Smooth muscle cell (in vitro differentiated cells): ENCODE results near the gene ZC3H13. TPM values are rescaled to one million over a fixed set of nuclear protein-coding genes. Genes with fewer than 3 reads are reported as not detected.

Experiments used
- DNase-seq: peaks from one replicate; lab custom pipeline; 2025; ENCODE audit not compliant: unreplicated experiment; lab: John Stamatoyannopoulos, UW
- H2AFZ ChIP-seq: fragments of 200-600 bp; sonication (generic); 2 replicates; pipeline ENCODE4 v1.6.0; 2016; ENCODE audit warnings: antibody characterized with exemption, low read depth, mild to moderate bottlenecking
- H3F3A ChIP-seq: fragments of 200-600 bp; sonication (generic); 2 replicates; pipeline ENCODE4 v1.6.0; 2017; ENCODE audit warnings: antibody characterized with exemption, low read depth
- H3K27ac ChIP-seq: fragments of 200-600 bp; sonication (generic); 2 replicates; pipeline ENCODE4 v1.5.1; 2016; ENCODE audit warnings: low read depth, mild to moderate bottlenecking
- H3K27me3 ChIP-seq: fragments of 200-600 bp; sonication (generic); 2 replicates; pipeline ENCODE4 v1.6.1; 2016; ENCODE audit warnings: low read depth, mild to moderate bottlenecking
- H3K36me3 ChIP-seq: fragments of 200-600 bp; sonication (generic); 2 replicates; pipeline ENCODE4 v1.5.1; 2016; ENCODE audit warnings: low read depth
- H3K4me1 ChIP-seq: fragments of 200-600 bp; sonication (generic); 2 replicates; pipeline ENCODE4 v1.5.1; 2016; ENCODE audit warnings: low read depth
- H3K4me2 ChIP-seq: fragments of 200-600 bp; sonication (generic); 2 replicates; pipeline ENCODE4 v1.6.0; 2016; ENCODE audit warnings: mild to moderate bottlenecking
- H3K4me3 ChIP-seq: fragments of 200-600 bp; sonication (generic); 2 replicates; pipeline ENCODE4 v1.5.1; 2016; ENCODE audit warnings: mild to moderate bottlenecking
- H3K79me2 ChIP-seq: fragments of 200-600 bp; sonication (generic); 2 replicates; pipeline ENCODE4 v1.6.0; 2016; ENCODE audit warnings: low read depth, mild to moderate bottlenecking
- H3K9ac ChIP-seq: fragments of 200-600 bp; sonication (generic); 2 replicates; pipeline ENCODE4 v1.6.0; 2016; ENCODE audit warnings: low read depth
- H3K9me3 ChIP-seq: fragments of 200-600 bp; sonication (generic); replicated peaks from 2 replicates; pipeline ENCODE4 v1.5.1; 2016; ENCODE audit warnings: low read depth
- H4K20me1 ChIP-seq: fragments of 200-600 bp; sonication (generic); 2 replicates; pipeline ENCODE4 v1.6.0; 2016; ENCODE audit warnings: low read depth
- WGBS: methylation state at CpG from one replicate; pipeline ENCODE4 v1.1.7; 2016; ENCODE audit warnings: low lambda C conversion rate; 5-methylcytosine and 5-hydroxymethylcytosine counted together
- polyA plus RNA-seq: library from polyadenylated mRNA; unstranded; fragments of >200 nt; fragmentation: Nextera tagmentation; extraction: Ambion mirVana; gene quantifications from 2 replicates; pipeline ENCODE4 v1.2.1, GENCODE V29; 2016
- total RNA-seq: library from RNA; depleted of rRNA; stranded (reverse); fragments of >200 nt; gene quantifications from 2 replicates; pipeline ENCODE4 v1.2.3, GENCODE V29; 2014
- TF ChIP-seq, protein P1 (sequence below): fragments of 200-600 bp; sonication (generic); IDR thresholded peaks from 2 replicates; pipeline ENCODE4 v1.5.1; 2017; ENCODE audit warnings: borderline replicate concordance, mild to moderate bottlenecking, antibody characterized with exemption; ENCODE audit not compliant: insufficient read depth, poor library complexity, severe bottlenecking

ZC3H13 gene
- total and polyA plus RNA-seq, 2 experiments from 2014 or later, result 20.4 to 37.7 TPM

DNA sequence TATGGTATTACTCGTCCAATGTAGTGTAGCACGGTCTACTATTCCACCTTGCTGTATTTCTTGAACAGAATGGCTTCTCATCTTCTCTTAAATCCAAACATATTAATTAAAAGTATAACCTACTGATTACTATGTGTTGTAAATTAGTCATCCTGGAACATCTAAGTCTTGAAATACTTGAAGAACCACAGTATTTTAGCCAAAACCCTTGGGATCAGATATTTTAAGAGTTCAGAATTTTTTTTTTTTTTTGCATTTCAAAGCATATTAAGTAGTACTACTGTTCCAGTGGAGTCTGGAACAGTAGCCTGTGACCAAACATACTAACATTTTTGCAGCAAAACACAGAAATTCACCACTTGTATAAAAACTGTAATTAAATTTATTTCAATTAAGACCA lies 30.1 kb downstream of the ZC3H13 start:
- DNase-seq, result no peak
- WGBS, result 96% methylated on average over 2 of the region's 2 CpGs
- peaks cover 24% of the 10 kb centered on the region for H3K79me2 ChIP-seq

DNA sequence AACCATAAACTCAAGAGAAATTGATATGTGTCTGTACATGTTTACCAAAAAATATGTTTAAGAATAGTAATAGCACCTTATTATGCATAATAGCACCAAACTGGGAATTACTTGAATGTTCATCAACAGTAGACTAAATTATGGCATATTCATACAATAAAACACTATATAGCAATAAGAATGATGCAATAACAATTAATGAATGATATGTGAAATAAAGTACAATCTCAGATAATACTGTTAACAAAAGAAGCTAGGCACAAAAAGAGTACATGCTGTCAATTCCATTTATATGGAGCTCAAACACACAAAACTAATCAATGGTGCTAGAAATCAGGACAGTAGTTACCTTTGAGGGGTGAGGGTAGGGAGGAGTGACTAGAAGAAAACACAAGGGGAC lies 36.3 kb downstream of the ZC3H13 start:
- TF ChIP-seq, protein P1, sequence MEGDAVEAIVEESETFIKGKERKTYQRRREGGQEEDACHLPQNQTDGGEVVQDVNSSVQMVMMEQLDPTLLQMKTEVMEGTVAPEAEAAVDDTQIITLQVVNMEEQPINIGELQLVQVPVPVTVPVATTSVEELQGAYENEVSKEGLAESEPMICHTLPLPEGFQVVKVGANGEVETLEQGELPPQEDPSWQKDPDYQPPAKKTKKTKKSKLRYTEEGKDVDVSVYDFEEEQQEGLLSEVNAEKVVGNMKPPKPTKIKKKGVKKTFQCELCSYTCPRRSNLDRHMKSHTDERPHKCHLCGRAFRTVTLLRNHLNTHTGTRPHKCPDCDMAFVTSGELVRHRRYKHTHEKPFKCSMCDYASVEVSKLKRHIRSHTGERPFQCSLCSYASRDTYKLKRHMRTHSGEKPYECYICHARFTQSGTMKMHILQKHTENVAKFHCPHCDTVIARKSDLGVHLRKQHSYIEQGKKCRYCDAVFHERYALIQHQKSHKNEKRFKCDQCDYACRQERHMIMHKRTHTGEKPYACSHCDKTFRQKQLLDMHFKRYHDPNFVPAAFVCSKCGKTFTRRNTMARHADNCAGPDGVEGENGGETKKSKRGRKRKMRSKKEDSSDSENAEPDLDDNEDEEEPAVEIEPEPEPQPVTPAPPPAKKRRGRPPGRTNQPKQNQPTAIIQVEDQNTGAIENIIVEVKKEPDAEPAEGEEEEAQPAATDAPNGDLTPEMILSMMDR, result no peak
- Histone ChIP-seq H3K27ac (no peak overlapping the region), H3K4me1 (no peaks in the 10 kb centered on the region), H3K4me2 (no peak overlapping the region), H3K79me2 (no peaks in the 10 kb centered on the region), H4K20me1 (peaks cover 20% of the 10 kb centered on the region), H3K36me3 (peaks cover 4% of the 10 kb centered on the region), H3K9ac (no peak overlapping the region), H3K9me3 (no peaks in the 10 kb centered on the region), H3K4me3 (no peak overlapping the region), H2AFZ (no peak overlapping the region), H3K27me3 (no peaks in the 10 kb centered on the region), H3F3A (no peaks in the 10 kb centered on the region)
- no peak for DNase-seq

More for the DNA sequence above, 30.1 kb downstream of the ZC3H13 start:
- Histone ChIP-seq H3K27me3 (no peaks in the 10 kb centered on the region), H3F3A (no peaks in the 10 kb centered on the region), H2AFZ (no peak overlapping the region), H3K27ac (no peak overlapping the region), H3K4me3 (no peak overlapping the region), H3K4me2 (no peak overlapping the region), H3K9ac (no peak overlapping the region), H3K9me3 (no peaks in the 10 kb centered on the region), H4K20me1 (peaks cover 56% of the 10 kb centered on the region), H3K36me3 (no peaks in the 10 kb centered on the region), H3K4me1 (no peaks in the 10 kb centered on the region)
- TF ChIP-seq, protein P1, result no peak

DNA sequence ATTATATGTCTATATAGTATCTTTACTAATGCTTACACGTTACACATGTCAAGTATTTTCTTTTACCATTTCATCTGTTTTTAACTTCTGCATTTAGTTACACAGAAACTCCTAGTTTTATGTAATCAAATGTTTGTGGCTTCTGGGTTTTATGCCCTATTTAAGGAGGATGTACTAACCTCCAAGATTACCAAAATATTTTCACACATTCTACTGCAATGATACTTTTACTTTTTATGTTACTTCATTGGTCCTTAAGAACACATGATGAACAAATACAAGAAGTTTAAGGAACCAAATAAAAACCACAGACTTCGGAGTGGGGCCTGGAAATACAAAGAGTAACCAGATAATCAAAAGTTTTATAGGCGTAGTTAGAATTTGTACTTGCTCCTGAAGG lies 37.2 kb downstream of the ZC3H13 start:
- TF ChIP-seq, protein P1, result no peak
- Histone ChIP-seq H3K27me3 (no peaks in the 10 kb centered on the region), H3K4me3 (no peak overlapping the region), H3K9ac (no peak overlapping the region), H2AFZ (no peak overlapping the region), H3K36me3 (peaks cover 4% of the 10 kb centered on the region), H3K9me3 (no peaks in the 10 kb centered on the region), H3K79me2 (no peaks in the 10 kb centered on the region), H3K4me2 (no peak overlapping the region), H3K4me1 (no peaks in the 10 kb centered on the region), H4K20me1 (peaks cover 20% of the 10 kb centered on the region), H3F3A (no peaks in the 10 kb centered on the region), H3K27ac (no peak overlapping the region)
- no peak for DNase-seq
- 92% methylated on average over 3 of the region's 3 CpGs for WGBS

DNA sequence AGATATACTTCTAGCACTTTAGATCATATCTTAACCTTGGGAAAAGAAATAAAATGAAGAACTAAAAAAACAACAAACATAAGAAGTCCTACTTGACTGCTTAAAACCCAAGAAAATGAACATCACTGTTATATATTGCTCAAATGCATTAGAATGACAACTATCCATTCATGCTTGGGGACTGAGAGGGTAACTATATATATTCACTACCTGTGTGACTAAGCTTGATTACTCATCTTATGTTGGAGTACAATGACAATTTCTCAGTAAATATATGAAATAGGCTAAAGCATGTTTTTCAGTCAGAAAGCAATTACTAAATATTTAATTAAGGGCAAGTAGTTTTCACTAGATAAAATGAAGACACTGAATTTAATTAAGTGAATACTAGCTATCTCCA lies 40.1 kb downstream of the ZC3H13 start:
- H3K9ac ChIP-seq, result no peak overlapping the region
- no peak overlapping the region for H2AFZ ChIP-seq
- peaks cover 17% of the 10 kb centered on the region for H3K36me3 ChIP-seq
- H4K20me1 ChIP-seq, result peaks cover 19% of the 10 kb centered on the region
- no peak overlapping the region for H3K27ac ChIP-seq
- no peak for DNase-seq
- TF ChIP-seq, protein P1, result no peak
- H3K79me2 ChIP-seq, result no peaks in the 10 kb centered on the region
- no peak overlapping the region for H3K4me3 ChIP-seq
- H3K4me2 ChIP-seq, result no peak overlapping the region
- H3K4me1 ChIP-seq, result no peaks in the 10 kb centered on the region
- H3F3A ChIP-seq, result no peaks in the 10 kb centered on the region
- H3K27me3 ChIP-seq, result no peaks in the 10 kb centered on the region
- no peaks in the 10 kb centered on the region for H3K9me3 ChIP-seq
